Uterus (tissue), 2 donors: ENCODE results near the gene OGFR.

Experiments
- CTCF ChIP-seq, 4 experiments: fragments of 200-600 bp in 2 of 4; fragments of 450-650 bp in 2 of 4; sonication (generic) in 2 of 4; IDR thresholded peaks; one replicate each; pipeline ENCODE4 v1.5.1; 2016 to 2019; ENCODE audit warnings: antibody characterized with exemption in 4 of 4, mild to moderate bottlenecking in 2 of 4, moderate library complexity in 1 of 4
- POLR2A ChIP-seq, 2 donors: fragments of 450-650 bp; IDR thresholded peaks; one replicate each; pipeline ENCODE4 v1.6.1; 2016; ENCODE audit warnings: antibody characterized with exemption in 2 of 2, mild to moderate bottlenecking in 1 of 2, moderate library complexity in 1 of 2

- no peak for TF ChIP-seq CTCF (IDR thresholded peaks at IDR 0.05)
- TF ChIP-seq POLR2A (IDR thresholded peaks at IDR 0.05) = no peak
Observed at GRCh38 chr20:62765432-62766070, 39.1 kb upstream of the OGFR start.
